GM12878 (cell line): Measurements from ENCODE around the gene METTL16. TPM values are rescaled to one million over a fixed set of nuclear protein-coding genes. Genes with fewer than 3 reads are reported as not detected.

Experiments
- ATAC-seq: fragments of 200-7000 bp; cut with Tn5 transposase; 3 replicates; pipeline ENCODE4 v1.9.1; 2020; ENCODE audit warnings: mild to moderate bottlenecking, moderate library complexity
- BruUV-seq: library from RNA; stranded (reverse); fragments of 400-500 nt; replicated peaks from 2 replicates; lab custom pipeline; 2021; lab: Mats Ljungman, UMichigan
- CTCF ChIA-PET: fragments of 300-600 bp; sonication (Branson Sonifier 250); formaldehyde crosslinking; extraction: SDS; loops from one replicate; lab custom pipeline; 2021; ENCODE audit warnings: inconsistent platforms; lab: Yijun Ruan, JAX
- POLR2A ChIA-PET: fragments of 350-600 bp; formaldehyde crosslinking; extraction: SDS; loops from one replicate; lab custom pipeline; 2021; ENCODE audit warnings: inconsistent platforms; lab: Charles Lee
- RAD21 ChIA-PET: fragments of 300-600 bp; sonication (Branson Sonifier 250); formaldehyde crosslinking; loops from one replicate; lab custom pipeline; 2023; ENCODE audit warnings: antibody characterized with exemption; ENCODE audit not compliant: unreplicated experiment; lab: Charles Lee
- SMC1A ChIA-PET: fragments of 300-600 bp; sonication (Branson Sonifier 250); formaldehyde crosslinking; loops from one replicate; lab custom pipeline; 2023; ENCODE audit not compliant: unreplicated experiment, uncharacterized antibody; lab: Charles Lee
- DNase-seq: peaks from one replicate; pipeline ENCODE4 v3.0.0-alpha.2; 2011; ENCODE audit warnings: low read depth, low spot score
- FAIRE-seq: peaks from 3 replicates; lab custom pipeline; 2011; peaks lifted over from hg19 to GRCh38; lab: Jason Lieb, UNC
- H2AFZ ChIP-seq: 2 replicates; pipeline ENCODE4 v1.6.0; 2011; ENCODE audit warnings: low read depth, low read length, control low read depth; ENCODE audit not compliant: control insufficient read depth
- H3K27ac ChIP-seq: 2 replicates; pipeline ENCODE4 v1.5.1; 2011; ENCODE audit warnings: control low read depth; ENCODE audit not compliant: control insufficient read depth, insufficient read depth
- H3K27me3 ChIP-seq, 2 experiments: replicated peaks in 1 of 2; 2 replicates each; pipeline versions ENCODE4 v1.6.0 to v1.6.1; 2011; ENCODE audit warnings: low read length in 1 of 2; ENCODE audit not compliant: control insufficient read depth in 2 of 2, insufficient read depth in 2 of 2
- H3K36me3 ChIP-seq, 2 experiments: 2 replicates each; pipeline ENCODE4 v1.5.1; 2011; ENCODE audit warnings: low read length in 1 of 2; ENCODE audit not compliant: control insufficient read depth in 2 of 2, insufficient read depth in 2 of 2
- H3K4me1 ChIP-seq: 2 replicates; pipeline ENCODE4 v1.6.1; 2011; ENCODE audit warnings: mild to moderate bottlenecking, low read length, moderate library complexity, mixed read lengths; ENCODE audit not compliant: control insufficient read depth, insufficient read depth
- H3K4me2 ChIP-seq: 2 replicates; pipeline ENCODE4 v1.6.0; 2011; ENCODE audit warnings: control low read depth; ENCODE audit not compliant: control insufficient read depth, insufficient read depth
- H3K4me3 ChIP-seq: fragments of 200-600 bp; sonication (generic); 2 replicates; pipeline ENCODE4 v1.5.1; 2016
- H3K79me2 ChIP-seq: 2 replicates; pipeline ENCODE4 v1.6.0; 2011; ENCODE audit warnings: low read length; ENCODE audit not compliant: control insufficient read depth, insufficient read depth
- H3K9ac ChIP-seq: 2 replicates; pipeline ENCODE4 v1.8.0; 2011; ENCODE audit warnings: low read length, control low read depth, mixed read lengths; ENCODE audit not compliant: control insufficient read depth, insufficient read depth
- H3K9me3 ChIP-seq: replicated peaks from 3 replicates; pipeline ENCODE4 v1.5.1; 2011; ENCODE audit warnings: mild to moderate bottlenecking, low read length; ENCODE audit not compliant: control insufficient read depth, insufficient read depth
- H4K20me1 ChIP-seq: 2 replicates; pipeline ENCODE4 v1.6.0; 2011; ENCODE audit not compliant: control insufficient read depth, insufficient read depth
- BHLHE40 ChIP-seq, 2 experiments: fragments of 450-650 bp in 1 of 2; IDR thresholded peaks; 2 replicates each; pipeline ENCODE4 v1.6.1; 2011 to 2017; ENCODE audit warnings: low read depth in 2 of 2, borderline replicate concordance in 1 of 2, improper control_type of control experiment in 1 of 2, low read length in 1 of 2, mild to moderate bottlenecking in 1 of 2
- BMI1 ChIP-seq: fragments of 450-650 bp; IDR thresholded peaks from 2 replicates; pipeline ENCODE4 v1.6.1; 2016; ENCODE audit warnings: mild to moderate bottlenecking, moderate library complexity, borderline replicate concordance
- HDGF ChIP-seq: fragments of 450-650 bp; IDR thresholded peaks from 2 replicates; pipeline ENCODE4 v1.6.1; 2016; ENCODE audit warnings: antibody characterized with exemption
- LARP7 ChIP-seq: fragments of 450-650 bp; IDR thresholded peaks from 2 replicates; pipeline ENCODE4 v1.6.1; 2017; ENCODE audit warnings: mild to moderate bottlenecking
- MXI1 ChIP-seq: fragments of 150-350 bp; IDR thresholded peaks from 2 replicates; pipeline ENCODE4 v1.6.1; 2011; ENCODE audit warnings: low read depth, mild to moderate bottlenecking, inconsistent platforms, low read length, improper control_type of control experiment
- PAX8 ChIP-seq: fragments of 450-650 bp; IDR thresholded peaks from 2 replicates; pipeline ENCODE4 v1.6.1; 2017; ENCODE audit warnings: mild to moderate bottlenecking, moderate library complexity
- RAD51 ChIP-seq: fragments of 450-650 bp; IDR thresholded peaks from 2 replicates; pipeline ENCODE4 v1.6.1; 2016; ENCODE audit warnings: moderate library complexity, mild to moderate bottlenecking, inconsistent platforms
- ZNF24 ChIP-seq: fragments of 450-650 bp; IDR thresholded peaks from 2 replicates; pipeline ENCODE4 v1.6.1; 2017; ENCODE audit warnings: antibody characterized with exemption, mild to moderate bottlenecking
- ZNF274 ChIP-seq: IDR thresholded peaks from one replicate; pipeline ENCODE4 v1.8.0; 2011; ENCODE audit not compliant: insufficient read length, insufficient read depth
- WGBS: methylation state at CpG from one replicate; pipeline ENCODE4 v1.1.6; 2016; ENCODE audit warnings: low lambda C conversion rate; ENCODE audit not compliant: insufficient replicate concordance, insufficient coverage; ENCODE audit errors: missing lambda C conversion rate; 5-methylcytosine and 5-hydroxymethylcytosine counted together
- in situ Hi-C: fragments of 300-500 bp; cut with MboI; formaldehyde crosslinking; loops from 9 replicates; pipeline ENCODE4 v1.14.3; 2018; ENCODE audit warnings: mixed read lengths
- intact Hi-C: fragments of 100-400 bp; cut with micrococcal nuclease; formaldehyde crosslinking; loops from one replicate; pipeline ENCODE4 v1.14.2; 2022; ENCODE audit not compliant: unreplicated experiment
- polyA plus RNA-seq, 11 experiments: library from polyadenylated mRNA; depleted of rRNA in 4 of 11; unstranded in 6 of 11; stranded (reverse) in 5 of 11; fragments of >200 nt; fragmentation: Nextera tagmentation in 4 of 11; fragmentation: Illumina TruSeq in 1 of 11; extraction: Ambion mirVana in 4 of 11; extraction: Trizol in 1 of 11; gene quantifications; 1 replicate in 1 of 11; 2 replicates in 10 of 11; pipeline versions ENCODE4 v1.2.1 to v1.2.3, GENCODE V29; 2011 to 2016; ENCODE audit warnings: inconsistent platforms in 2 of 11, missing spikeins in 2 of 11, low read depth in 1 of 11
- total RNA-seq, 4 experiments: library from RNA; depleted of rRNA in 3 of 4; stranded (reverse); fragments of >200 nt in 3 of 4; fragmentation: Illumina TruSeq in 1 of 4; extraction: Trizol in 1 of 4; gene quantifications; 2 replicates each; pipeline versions ENCODE4 v1.2.1 to v1.2.3, GENCODE V29; 2013 to 2021
- TF ChIP-seq, protein P1 (sequence below): IDR thresholded peaks from 2 replicates; pipeline ENCODE4 v1.6.1; 2011; ENCODE audit warnings: borderline replicate concordance, low read depth, mild to moderate bottlenecking, moderate library complexity, low read length; ENCODE audit not compliant: insufficient read depth, poor library complexity, severe bottlenecking
- TF ChIP-seq, protein P2 (sequence below): IDR thresholded peaks from 2 replicates; pipeline ENCODE4 v1.6.1; 2011; ENCODE audit warnings: low read depth, low read length, improper control_type of control experiment, borderline replicate concordance
- TF ChIP-seq, protein P3 (sequence below): fragments of 450-650 bp; IDR thresholded peaks from 2 replicates; pipeline ENCODE4 v1.6.1; 2018; ENCODE audit warnings: mild to moderate bottlenecking, low read depth, moderate library complexity; ENCODE audit not compliant: partially characterized antibody
- TF ChIP-seq, protein P4 (sequence below): IDR thresholded peaks from 2 replicates; pipeline ENCODE4 v1.6.1; 2012; ENCODE audit warnings: low read depth, low read length, improper control_type of control experiment

The METTL16 gene
- total and polyA plus RNA-seq, 10 of the 15 experiments (the other 5 are each of a cell fraction or from before 2014, with no cell fraction given): 15.6 to 34.3 (median 23.7) TPM

DNA sequence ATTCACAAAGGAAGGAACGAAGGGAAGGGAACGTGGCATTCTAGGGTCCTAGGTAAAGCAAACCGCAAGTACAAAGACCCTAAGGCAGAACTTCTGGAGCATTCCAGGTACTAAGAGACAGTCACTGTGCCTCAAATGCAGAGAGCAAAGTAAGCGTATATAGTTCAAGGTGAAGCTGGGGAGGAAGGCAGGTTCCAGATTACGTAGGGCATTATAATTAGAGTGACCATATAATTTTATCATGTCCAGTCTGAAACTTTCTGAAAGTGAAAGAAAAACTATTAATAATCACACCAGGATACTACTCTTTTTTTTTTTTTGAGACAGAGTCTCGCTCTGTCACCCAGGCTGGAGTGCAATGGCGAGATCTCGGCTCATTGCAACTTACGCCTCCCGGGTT is 25.7 kb downstream of the METTL16 start (continued):
- TF ChIP-seq, protein P1, sequence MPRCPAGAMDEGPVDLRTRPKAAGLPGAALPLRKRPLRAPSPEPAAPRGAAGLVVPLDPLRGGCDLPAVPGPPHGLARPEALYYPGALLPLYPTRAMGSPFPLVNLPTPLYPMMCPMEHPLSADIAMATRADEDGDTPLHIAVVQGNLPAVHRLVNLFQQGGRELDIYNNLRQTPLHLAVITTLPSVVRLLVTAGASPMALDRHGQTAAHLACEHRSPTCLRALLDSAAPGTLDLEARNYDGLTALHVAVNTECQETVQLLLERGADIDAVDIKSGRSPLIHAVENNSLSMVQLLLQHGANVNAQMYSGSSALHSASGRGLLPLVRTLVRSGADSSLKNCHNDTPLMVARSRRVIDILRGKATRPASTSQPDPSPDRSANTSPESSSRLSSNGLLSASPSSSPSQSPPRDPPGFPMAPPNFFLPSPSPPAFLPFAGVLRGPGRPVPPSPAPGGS: no peak
- TF ChIP-seq ZNF24 (no peak), MXI1 (no peak), PAX8 (no peak)

DNA sequence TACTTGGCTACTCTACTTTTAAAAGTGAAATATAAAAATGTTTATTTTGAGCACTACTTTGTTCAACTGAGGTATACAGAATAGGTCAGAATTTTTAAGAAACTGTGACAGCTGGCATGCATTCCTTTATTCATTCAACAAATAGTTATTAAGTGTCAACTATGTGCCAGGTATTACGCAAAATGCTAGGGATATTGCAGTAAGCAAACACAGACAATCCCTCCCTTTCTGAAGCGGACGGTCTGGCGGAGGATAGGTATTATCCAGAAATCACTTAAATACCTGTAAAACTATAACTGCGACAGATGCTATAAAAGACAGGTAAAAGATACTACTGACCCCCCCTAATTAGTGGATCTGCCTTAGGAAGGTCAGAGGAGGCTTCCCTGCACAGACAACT is 26.1 kb downstream of the METTL16 start:
- TF ChIP-seq, protein P2, sequence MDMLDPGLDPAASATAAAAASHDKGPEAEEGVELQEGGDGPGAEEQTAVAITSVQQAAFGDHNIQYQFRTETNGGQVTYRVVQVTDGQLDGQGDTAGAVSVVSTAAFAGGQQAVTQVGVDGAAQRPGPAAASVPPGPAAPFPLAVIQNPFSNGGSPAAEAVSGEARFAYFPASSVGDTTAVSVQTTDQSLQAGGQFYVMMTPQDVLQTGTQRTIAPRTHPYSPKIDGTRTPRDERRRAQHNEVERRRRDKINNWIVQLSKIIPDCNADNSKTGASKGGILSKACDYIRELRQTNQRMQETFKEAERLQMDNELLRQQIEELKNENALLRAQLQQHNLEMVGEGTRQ: no peak
- TF ChIP-seq BHLHE40 (IDR thresholded peaks at IDR 0.05; ENCODE audit: borderline replicate concordance in 1 of 2, low read depth in 2 of 2, low read length in 1 of 2): no peak
- no peak for TF ChIP-seq RAD51
- no peak for TF ChIP-seq HDGF
- TF ChIP-seq, protein P3, sequence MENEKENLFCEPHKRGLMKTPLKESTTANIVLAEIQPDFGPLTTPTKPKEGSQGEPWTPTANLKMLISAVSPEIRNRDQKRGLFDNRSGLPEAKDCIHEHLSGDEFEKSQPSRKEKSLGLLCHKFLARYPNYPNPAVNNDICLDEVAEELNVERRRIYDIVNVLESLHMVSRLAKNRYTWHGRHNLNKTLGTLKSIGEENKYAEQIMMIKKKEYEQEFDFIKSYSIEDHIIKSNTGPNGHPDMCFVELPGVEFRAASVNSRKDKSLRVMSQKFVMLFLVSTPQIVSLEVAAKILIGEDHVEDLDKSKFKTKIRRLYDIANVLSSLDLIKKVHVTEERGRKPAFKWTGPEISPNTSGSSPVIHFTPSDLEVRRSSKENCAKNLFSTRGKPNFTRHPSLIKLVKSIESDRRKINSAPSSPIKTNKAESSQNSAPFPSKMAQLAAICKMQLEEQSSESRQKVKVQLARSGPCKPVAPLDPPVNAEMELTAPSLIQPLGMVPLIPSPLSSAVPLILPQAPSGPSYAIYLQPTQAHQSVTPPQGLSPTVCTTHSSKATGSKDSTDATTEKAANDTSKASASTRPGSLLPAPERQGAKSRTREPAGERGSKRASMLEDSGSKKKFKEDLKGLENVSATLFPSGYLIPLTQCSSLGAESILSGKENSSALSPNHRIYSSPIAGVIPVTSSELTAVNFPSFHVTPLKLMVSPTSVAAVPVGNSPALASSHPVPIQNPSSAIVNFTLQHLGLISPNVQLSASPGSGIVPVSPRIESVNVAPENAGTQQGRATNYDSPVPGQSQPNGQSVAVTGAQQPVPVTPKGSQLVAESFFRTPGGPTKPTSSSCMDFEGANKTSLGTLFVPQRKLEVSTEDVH: no peak
- TF ChIP-seq LARP7: no peak
- TF ChIP-seq, protein P4, sequence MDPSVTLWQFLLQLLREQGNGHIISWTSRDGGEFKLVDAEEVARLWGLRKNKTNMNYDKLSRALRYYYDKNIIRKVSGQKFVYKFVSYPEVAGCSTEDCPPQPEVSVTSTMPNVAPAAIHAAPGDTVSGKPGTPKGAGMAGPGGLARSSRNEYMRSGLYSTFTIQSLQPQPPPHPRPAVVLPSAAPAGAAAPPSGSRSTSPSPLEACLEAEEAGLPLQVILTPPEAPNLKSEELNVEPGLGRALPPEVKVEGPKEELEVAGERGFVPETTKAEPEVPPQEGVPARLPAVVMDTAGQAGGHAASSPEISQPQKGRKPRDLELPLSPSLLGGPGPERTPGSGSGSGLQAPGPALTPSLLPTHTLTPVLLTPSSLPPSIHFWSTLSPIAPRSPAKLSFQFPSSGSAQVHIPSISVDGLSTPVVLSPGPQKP: no peak
- TF ChIP-seq BMI1: no peak
- TF ChIP-seq ZNF274: no peak
- no peak for FAIRE-seq
- Histone ChIP-seq H3K4me3 (no peak overlapping the region), H3K36me3 (no peaks in the 10 kb centered on the region), H3K27ac (no peak overlapping the region), H3K9ac (no peak overlapping the region), H3K79me2 (peaks cover 46% of the 10 kb centered on the region), H3K4me1 (peaks cover 12% of the 10 kb centered on the region), H4K20me1 (no peaks in the 10 kb centered on the region), H3K9me3 (no peaks in the 10 kb centered on the region), H3K4me2 (no peak overlapping the region), H3K27me3 (no peaks in the 10 kb centered on the region), H2AFZ (no peak overlapping the region)
- ChIA-PET RAD21 (no interaction called here), SMC1A (interaction anchor here (1.8 kb wide), 1 partner anchor 8 kb away, joined by 5 read pairs; no protein-coding TSS in a partner anchor), CTCF (interaction anchor here (0.6 to 1.3 kb wide), 2 partner anchors 8 to 69 kb away, joined by 3 to 4 read pairs; no protein-coding TSS in a partner anchor), POLR2A (no interaction called here)
- ATAC-seq: no peak
- in situ Hi-C loops (no loop called here), intact Hi-C loops (no loop called here)
- BruUV-seq: no TSS peak
- WGBS: 97% methylated on average over 5 of the region's 5 CpGs
- no peak for DNase-seq
